GM13977 (cell line): ENCODE data around the gene UPK3BL2.
"Not testable (repeated sequence)": the region's sequence is repeated elsewhere in the genome, so short reads cannot be mapped to it uniquely, and the experiment has no call there.

Source experiments
- DNase-seq: peaks from one replicate; pipeline ENCODE4 v3.0.0; 2012; ENCODE audit warnings: low spot score
- in situ Hi-C: fragments of 300-500 bp; cut with MboI; formaldehyde crosslinking; loops from one replicate; pipeline ENCODE4 v1.12.0; 2022; ENCODE audit warnings: low sequenced_read_pairs, low pct_unique_long_range_greater_than_20kb, mixed read lengths, inconsistent platforms; ENCODE audit not compliant: unreplicated experiment
- TF ChIP-seq, protein P1 (sequence below): IDR thresholded peaks from 2 replicates; pipeline ENCODE4 v1.5.1; 2012; ENCODE audit warnings: mild to moderate bottlenecking, control low read depth; ENCODE audit not compliant: insufficient read depth; ENCODE audit errors: extremely low read depth, missing control alignments

Gene UPK3BL2, protein sequence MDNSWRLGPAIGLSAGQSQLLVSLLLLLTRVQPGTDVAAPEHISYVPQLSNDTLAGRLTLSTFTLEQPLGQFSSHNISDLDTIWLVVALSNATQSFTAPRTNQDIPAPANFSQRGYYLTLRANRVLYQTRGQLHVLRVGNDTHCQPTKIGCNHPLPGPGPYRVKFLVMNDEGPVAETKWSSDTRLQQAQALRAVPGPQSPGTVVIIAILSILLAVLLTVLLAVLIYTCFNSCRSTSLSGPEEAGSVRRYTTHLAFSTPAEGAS

DNA sequence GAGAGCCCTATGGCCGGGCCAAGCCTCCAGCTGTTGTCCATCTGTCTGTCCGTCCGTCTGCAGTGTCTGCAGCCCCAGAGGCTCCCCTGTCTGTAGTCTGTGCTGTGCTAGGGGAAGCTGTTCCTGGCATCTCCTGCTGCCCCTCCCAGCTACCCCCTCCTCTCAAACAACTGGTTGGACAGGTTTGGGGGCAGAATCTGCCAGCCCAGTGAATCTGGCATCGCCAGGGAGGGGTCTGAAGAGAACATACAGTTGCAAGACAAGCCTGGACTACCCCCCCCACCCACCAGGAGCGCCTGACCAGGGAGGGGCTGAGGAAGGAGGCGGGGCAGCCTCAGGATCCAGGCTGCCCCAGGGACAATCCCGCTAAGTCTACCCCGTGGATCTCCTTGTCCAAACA, at the start of gene UPK3BL2:
Gene UPK3BL2, minus strand, starts transcription at position 101 of the 400 bp plus-strand sequence. Its CDS starts 60 bp downstream, at position 41.
- DNase-seq, in situ Hi-C loops: not testable (repeated sequence)

GRCh38 chr7:102592477-102593019, 49.1 kb upstream of the UPK3BL2 start:
- in situ Hi-C loops, result not testable (repeated sequence)

DNA sequence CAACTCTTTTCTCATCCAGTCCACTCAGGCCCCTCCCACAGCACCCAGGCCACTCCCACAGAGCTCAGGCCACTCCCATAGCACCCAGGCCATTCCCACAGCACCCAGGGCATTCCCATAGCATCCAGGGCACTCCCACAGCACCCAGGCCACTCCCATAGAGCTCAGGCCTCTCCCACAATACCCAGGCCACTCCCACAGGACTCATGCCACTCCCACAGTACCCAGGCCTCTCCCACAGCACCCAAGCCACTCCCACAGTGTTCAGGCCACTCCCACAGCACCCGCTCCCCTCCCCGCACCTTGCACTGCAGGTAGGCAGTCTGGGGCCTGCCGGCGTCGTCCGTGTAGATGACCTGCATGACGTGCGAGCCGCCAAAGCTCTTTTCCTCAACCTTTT, 46.4 kb upstream of the UPK3BL2 start:
- DNase-seq, in situ Hi-C loops: not testable (repeated sequence)

More at GRCh38 chr7:102592477-102593019, 49.1 kb upstream of the UPK3BL2 start:
- DNase-seq, result not testable (repeated sequence)

DNA sequence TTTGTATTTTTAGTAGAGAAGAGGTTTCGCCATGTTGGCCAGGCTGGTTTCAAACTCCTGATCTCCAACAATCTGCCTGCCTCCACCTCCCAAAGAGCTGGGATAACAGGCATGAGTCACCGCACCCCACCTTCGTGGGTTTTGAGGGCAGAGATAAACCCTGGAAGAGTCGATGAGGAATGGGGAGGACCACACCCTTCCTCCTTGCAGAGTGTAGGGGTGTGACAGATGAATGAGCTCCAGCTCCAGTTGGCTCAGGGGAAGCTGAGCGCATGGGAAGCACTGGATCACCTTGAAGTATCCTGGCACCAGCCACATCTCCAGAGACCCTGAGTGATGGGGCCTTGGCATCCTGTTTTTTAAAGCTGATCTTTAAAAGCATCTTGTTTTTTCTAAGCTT, 40.0 kb upstream of the UPK3BL2 start:
- DNase-seq, in situ Hi-C loops: not testable (repeated sequence)

GRCh38 chr7:102581722-102582121, 38.2 kb upstream of the UPK3BL2 start:
- in situ Hi-C loops, DNase-seq: not testable (repeated sequence)

- DNase-seq, in situ Hi-C loops: not testable (repeated sequence)
These were observed 35.0 kb upstream of the UPK3BL2 start for GRCh38 chr7:102578486-102578885.

DNA sequence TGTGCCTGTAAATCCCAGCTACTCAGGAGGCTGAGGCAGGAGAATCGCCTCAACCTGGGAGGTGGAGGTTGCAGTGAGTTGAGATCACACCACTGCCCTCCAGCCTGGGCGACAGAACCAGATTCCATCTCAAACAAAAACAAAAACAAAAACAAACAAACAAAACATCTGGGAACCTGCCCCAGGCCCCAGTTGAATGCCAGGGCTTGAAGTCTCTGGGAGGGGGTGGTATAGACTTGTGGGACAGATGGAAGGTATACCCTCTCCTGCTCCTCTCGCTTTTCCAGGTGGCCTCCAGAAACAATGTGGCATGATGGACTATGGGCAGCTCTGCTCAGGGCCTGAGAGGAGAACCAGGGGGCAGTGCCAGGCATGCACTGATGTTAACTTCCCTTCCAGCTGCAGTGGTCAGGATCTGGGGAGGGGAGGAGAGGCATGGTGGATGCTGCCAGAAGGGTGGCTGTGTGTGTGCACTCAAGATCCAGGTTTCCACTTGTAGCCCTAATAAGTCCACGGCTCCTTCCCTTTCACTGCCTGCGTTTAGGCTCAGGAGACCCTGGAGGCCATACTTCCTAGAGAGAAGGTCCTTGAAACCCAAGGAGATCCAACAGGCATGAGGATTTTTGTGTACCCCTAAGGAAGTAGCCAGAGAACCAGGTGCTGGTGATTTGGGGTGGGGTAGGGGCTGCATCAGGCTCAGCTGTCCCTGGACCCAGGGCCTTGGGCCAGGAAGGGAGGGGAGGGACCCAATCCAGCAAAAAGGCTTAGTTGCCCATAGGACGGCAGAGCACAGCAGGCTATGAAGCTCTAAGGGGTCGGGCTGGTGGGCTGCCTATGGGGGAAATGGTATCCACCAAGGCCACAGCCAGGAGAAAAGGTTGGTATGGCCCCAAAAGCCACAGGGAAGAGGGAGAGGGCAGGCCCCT, 34.1 kb upstream of the UPK3BL2 start:
- DNase-seq, in situ Hi-C loops: not testable (repeated sequence)

DNA sequence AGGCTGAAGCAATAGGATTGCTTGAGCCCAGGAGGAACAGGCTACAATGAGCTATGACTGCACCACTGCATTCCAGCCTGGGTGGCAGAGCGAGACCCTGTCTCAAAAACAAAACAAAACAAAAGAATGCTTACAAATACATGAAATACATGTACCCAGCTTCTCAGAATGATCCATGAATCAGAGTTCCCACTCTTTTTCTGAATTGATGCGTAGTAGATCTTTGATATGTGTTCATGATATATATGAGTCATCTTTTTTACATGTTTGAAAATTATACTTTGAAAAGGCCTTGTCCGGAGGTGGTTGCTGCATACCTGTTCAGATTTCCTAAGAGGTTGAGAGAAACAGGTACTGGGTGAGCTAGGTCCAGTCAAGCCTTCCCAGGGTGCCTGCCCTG, 32.9 kb upstream of the UPK3BL2 start:
- DNase-seq, in situ Hi-C loops: not testable (repeated sequence)

DNA sequence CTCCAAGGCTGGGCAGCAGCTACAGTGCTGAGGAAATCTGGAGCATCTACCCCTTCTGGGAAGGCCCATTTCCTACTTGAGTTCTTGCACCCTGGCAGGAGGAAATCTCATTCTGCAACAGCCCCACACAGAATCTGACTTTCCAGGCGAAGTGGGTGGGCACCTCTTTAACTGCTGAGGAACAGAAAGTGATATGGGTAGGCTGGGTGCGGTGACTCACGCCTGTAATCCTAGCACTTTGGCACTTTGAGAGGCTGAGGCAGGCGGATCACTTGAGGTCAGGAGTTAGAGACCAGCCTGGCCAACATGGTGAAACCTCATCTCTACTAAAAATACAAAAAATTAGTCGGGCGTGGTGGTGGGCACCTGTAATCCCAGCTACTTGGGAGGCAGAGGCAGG, 31.1 kb upstream of the UPK3BL2 start:
- in situ Hi-C loops, DNase-seq: not testable (repeated sequence)

- in situ Hi-C loops, DNase-seq: not testable (repeated sequence)
- TF ChIP-seq, protein P1, sequence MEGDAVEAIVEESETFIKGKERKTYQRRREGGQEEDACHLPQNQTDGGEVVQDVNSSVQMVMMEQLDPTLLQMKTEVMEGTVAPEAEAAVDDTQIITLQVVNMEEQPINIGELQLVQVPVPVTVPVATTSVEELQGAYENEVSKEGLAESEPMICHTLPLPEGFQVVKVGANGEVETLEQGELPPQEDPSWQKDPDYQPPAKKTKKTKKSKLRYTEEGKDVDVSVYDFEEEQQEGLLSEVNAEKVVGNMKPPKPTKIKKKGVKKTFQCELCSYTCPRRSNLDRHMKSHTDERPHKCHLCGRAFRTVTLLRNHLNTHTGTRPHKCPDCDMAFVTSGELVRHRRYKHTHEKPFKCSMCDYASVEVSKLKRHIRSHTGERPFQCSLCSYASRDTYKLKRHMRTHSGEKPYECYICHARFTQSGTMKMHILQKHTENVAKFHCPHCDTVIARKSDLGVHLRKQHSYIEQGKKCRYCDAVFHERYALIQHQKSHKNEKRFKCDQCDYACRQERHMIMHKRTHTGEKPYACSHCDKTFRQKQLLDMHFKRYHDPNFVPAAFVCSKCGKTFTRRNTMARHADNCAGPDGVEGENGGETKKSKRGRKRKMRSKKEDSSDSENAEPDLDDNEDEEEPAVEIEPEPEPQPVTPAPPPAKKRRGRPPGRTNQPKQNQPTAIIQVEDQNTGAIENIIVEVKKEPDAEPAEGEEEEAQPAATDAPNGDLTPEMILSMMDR, result peak; percentile 57
These were observed 29.1 kb upstream of the UPK3BL2 start, which contains the start of gene POLR2J3 for GRCh38 chr7:102572261-102573239. POLR2J3 (minus strand) TSS chr7:102572583; CDS start chr7:102572521, 62 bp downstream.

- in situ Hi-C loops, result not testable (repeated sequence)
These were observed 25.1 kb upstream of the UPK3BL2 start for GRCh38 chr7:102568620-102569019.

DNA sequence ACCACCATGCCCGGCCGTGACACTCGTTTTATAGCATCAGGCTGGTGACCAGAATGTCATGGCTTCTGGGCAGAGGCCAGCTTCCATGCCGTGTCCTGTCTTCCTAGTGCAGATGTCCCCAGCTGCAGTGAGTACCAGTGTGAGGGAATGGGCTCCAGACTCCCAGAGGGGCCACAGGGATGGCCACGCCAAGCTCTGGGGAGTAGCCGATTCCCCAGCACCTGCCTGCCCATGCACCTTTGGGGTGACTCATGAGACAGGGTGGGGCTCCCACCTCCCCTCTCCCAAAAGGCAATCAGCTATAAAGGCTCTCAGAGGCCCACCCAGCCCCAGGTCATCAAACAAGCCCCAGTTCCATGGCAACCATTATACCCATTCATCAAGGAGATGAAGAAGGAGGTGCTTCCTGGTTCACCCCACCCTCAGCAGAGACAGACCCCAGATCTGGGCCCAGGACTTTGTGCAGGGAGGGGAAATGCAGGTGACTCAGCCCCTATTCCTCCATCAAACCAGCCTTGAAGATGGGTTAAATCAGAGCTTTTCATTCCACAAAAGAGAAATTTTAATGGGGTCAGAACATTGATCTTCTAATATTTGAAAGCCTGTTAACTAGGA, 7.4 kb upstream of the UPK3BL2 start, which contains the start of gene SPDYE2:
Gene SPDYE2, plus strand, starts transcription at position 419 of the 615 bp plus-strand sequence. CDS start 2,030 bp downstream, outside the sequence.
- in situ Hi-C loops, DNase-seq: not testable (repeated sequence)

More at GRCh38 chr7:102568620-102569019, 25.1 kb upstream of the UPK3BL2 start:
- not testable (repeated sequence) for DNase-seq

DNA sequence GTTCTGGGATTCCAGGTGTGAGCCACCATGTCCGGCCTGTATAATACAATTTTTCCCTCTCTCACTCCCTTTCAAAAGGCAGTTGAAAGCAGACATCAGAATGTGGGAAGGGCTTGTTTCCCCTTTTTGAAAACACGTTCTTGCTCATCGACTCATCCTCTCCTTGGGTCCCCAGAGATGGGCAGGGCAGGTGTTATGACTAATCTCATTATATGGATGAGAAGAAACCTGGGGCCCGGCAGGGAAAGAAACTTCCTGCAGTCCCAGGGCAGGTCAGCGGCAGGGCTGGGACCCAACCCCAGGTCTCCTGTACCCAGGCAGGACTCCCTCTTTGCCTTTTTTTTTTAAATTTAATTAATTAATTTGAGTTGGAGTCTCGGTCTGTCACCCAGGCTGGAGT, 2.9 kb upstream of the UPK3BL2 start:
- in situ Hi-C loops, DNase-seq: not testable (repeated sequence)

GRCh38 chr7:102545288-102545687, 1.8 kb upstream of the UPK3BL2 start:
- in situ Hi-C loops, DNase-seq: not testable (repeated sequence)

DNA sequence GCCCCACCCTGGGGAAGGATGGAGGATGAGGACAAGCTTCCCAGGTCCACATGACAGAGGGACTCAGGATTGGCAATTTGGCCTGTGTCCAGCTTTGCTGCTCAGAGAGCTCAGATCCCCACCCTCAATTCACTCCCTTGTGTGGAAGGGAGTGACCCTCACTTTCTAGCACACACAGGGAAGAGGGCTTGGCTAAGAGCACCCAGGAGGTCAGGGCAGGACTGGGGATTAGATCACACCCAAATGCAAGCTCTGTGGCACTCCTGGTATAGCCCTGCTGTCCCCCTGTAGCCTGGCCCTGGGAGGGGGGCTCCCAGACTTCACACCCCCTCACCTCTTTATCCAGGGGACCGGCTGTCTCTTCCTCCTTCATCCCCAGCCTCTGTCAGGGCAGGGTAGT, 876 bp upstream of the UPK3BL2 start:
- DNase-seq, in situ Hi-C loops: not testable (repeated sequence)
